ENCODE data around the gene TAOK1.

DNA sequence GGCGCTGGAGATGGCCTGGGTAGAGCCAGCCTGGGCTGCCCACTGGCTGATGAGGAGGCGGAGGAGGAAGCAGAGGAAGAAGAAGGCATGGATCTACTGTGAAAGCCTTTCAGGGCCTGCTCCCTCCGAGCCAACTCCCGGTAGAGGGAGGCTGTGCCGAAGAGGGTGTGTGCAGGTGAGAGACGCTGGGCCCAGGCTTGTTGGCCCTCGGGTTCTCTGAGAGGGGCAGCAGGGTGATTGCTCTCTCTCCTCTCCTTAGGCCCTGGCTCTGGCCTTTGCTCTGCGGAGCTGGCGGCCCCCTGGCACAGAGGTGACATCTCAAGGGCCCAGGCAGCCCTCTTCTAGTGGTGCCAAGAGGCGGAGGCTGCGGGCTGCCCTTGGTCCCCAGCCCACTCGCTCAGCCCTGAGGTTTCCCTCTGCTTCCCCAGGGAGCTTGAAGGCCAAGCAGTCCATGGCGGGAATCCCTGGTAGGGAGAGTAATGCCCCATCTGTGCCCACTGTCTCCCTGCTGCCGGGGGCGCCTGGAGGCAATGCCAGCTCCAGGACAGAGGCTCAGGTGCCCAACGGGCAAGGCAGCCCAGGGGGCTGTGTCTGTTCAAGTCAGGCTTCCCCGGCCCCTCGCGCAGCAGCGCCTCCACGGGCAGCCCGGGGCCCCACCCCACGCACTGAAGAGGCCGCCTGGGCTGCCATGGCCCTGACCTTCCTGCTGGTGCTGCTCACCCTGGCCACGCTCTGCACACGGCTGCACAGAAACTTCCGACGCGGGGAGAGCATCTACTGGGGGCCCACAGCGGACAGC, 181.9 kb downstream of the TAOK1 start:
- TF ChIP-seq, protein P1, sequence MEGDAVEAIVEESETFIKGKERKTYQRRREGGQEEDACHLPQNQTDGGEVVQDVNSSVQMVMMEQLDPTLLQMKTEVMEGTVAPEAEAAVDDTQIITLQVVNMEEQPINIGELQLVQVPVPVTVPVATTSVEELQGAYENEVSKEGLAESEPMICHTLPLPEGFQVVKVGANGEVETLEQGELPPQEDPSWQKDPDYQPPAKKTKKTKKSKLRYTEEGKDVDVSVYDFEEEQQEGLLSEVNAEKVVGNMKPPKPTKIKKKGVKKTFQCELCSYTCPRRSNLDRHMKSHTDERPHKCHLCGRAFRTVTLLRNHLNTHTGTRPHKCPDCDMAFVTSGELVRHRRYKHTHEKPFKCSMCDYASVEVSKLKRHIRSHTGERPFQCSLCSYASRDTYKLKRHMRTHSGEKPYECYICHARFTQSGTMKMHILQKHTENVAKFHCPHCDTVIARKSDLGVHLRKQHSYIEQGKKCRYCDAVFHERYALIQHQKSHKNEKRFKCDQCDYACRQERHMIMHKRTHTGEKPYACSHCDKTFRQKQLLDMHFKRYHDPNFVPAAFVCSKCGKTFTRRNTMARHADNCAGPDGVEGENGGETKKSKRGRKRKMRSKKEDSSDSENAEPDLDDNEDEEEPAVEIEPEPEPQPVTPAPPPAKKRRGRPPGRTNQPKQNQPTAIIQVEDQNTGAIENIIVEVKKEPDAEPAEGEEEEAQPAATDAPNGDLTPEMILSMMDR (conservative IDR thresholded peaks at IDR 0.05; ENCODE audit: low read length) = no peak
- TF ChIP-seq EZH2phosphoT487 (IDR thresholded peaks at IDR 0.05; ENCODE audit: borderline replicate concordance) = no peak
